ENCODE data around the gene ARHGAP32. TPM values are rescaled to one million over a fixed set of nuclear protein-coding genes. Genes with fewer than 3 reads are reported as not detected.
"Not testable (repeated sequence)": the region's sequence is repeated elsewhere in the genome, so short reads cannot be mapped to it uniquely, and the experiment has no call there.

The ARHGAP32 gene
- total RNA-seq, 1 experiment from 2014 or later = 7.9 TPM

DNA sequence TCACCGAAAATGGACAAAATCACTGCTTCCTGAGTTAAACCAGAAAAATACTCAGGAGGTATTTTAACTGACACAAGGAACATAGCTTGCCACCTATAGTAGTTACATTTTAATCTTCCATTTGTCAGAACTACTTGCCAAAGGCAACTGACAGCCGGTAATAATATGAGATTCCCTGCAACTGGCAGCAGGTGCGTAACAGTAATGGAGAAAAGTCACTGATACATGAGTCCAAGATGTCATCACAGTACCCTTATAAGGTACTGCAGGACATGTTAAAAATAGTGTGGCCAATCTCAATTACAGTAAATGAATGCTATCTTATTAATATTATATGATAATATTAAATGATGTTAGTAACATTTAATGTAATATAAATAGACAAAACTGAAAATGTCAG, 21.1 kb upstream of the ARHGAP32 start:
- H3K9me3 ChIP-seq (replicated peaks) = no peaks in the 10 kb centered on the region
- H3K4me3 ChIP-seq = no peak overlapping the region
- H3K4me1 ChIP-seq = no peaks in the 10 kb centered on the region
- no peak overlapping the region for H3K27ac ChIP-seq
- no peaks in the 10 kb centered on the region for H3K27me3 ChIP-seq
- no peaks in the 10 kb centered on the region for H3K36me3 ChIP-seq
- DNase-seq = no peak

DNA sequence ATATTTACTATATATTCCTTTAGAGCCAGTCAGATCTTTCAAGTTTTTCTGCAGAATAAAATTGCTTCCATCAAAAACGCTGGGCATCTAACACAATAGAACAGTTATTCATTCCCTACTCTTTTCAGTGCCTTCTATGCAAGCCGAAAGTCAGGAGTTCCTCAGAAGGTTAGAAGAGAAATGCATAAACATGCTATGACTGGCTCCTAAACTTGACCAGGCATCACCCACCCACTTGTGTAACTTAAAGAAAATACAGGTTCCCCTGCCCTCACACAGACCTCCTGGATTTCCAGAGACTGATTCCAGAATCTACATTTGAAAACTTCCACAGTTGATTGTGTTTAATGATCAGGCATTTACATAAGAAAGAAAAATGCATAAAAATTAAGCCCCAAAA, 19.3 kb upstream of the ARHGAP32 start:
- Histone ChIP-seq H3K27me3 (no peaks in the 10 kb centered on the region), H3K4me3 (no peak overlapping the region), H3K4me1 (no peaks in the 10 kb centered on the region), H3K27ac (no peak overlapping the region), H3K9me3 (replicated peaks) (no peaks in the 10 kb centered on the region), H3K36me3 (no peaks in the 10 kb centered on the region)
- no peak for DNase-seq

DNA sequence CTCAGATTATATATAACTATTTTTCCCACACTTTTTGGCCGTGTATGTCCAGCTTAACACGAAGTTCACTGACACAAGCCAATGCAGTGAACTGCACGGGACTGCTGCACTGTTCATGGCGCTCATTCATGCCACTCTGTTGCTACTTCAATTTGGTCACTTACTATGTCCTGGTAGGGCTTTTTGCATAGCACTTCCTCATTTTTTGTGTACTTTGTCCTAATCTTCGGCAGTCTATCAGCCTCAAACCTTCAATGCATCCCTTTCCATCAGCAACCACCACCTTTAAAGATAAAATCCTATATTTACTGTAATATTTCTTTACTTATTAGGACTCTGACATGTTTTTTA, 18.7 kb upstream of the ARHGAP32 start:
- Histone ChIP-seq H3K9me3 (replicated peaks) (no peaks in the 10 kb centered on the region), H3K36me3 (no peaks in the 10 kb centered on the region), H3K27me3 (no peaks in the 10 kb centered on the region), H3K4me3 (no peak overlapping the region), H3K4me1 (no peaks in the 10 kb centered on the region), H3K27ac (no peak overlapping the region)
- DNase-seq = no peak

DNA sequence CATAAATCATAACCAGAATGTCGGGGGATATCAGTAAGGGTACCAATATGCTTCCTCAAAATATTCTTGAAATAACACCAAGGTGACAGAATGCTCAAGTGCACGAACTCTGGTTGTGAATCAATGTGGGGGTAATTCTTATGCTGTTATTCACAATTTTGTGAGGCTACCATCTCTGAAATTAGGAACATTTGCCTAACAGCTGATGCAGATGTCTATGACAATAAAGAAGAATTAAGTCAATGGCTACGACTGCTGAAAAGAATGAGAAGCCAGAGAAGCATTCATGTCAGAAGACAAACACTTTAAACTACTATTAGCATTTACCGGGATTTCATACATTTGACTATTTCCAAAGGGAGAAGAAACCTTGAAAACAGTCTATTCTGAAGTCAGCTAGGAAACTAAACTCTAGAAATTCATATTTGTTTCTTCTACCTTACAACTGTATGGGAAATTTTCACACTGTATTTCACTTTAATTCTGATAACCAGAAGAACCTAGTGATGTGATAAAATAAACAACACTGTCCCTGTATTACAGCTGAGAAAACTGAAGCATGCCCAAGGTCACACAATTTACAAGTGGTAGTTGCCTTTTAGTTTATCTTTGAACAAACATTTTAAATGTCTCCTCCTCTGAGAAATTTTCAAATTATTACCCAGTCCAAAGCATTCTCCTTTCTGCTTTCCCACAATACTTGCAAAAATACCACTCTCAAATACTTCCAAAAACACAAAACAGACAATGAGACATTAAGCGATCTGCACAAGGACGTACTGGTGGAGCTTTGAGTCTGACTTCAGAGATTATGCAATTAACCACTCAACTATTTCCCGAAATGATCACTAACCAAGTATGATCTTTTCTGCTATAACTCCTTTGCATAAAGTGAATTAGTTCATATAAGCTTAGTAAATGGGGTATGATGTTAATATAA, 18.0 kb upstream of the ARHGAP32 start:
- no peaks in the 10 kb centered on the region for H3K9me3 ChIP-seq (replicated peaks)
- H3K27me3 ChIP-seq = no peaks in the 10 kb centered on the region
- no peaks in the 10 kb centered on the region for H3K36me3 ChIP-seq
- no peak overlapping the region for H3K4me3 ChIP-seq
- no peaks in the 10 kb centered on the region for H3K4me1 ChIP-seq
- DNase-seq = no peak
- H3K27ac ChIP-seq = no peak overlapping the region

DNA sequence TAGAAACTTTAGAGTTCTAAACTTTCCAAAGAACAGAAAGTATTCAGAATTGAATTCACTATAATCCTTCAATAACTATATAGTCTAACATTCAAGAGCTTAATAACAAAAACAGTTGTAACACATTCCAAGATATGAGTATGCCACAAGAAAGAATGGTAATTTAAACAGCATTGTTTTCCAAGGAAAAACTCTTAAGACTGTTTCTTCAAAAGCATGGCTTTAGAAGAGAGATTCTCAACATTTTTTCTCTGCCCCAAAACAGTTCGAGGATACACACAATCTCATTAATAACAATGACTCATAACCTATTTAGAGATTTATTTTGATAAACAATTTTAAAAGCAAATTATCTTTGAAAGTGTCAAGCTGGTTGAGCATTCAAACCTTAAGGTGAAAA, 16.7 kb upstream of the ARHGAP32 start:
- H3K4me3 ChIP-seq = no peak overlapping the region
- H3K27me3 ChIP-seq = no peaks in the 10 kb centered on the region
- no peaks in the 10 kb centered on the region for H3K9me3 ChIP-seq (replicated peaks)
- H3K27ac ChIP-seq = no peak overlapping the region
- no peaks in the 10 kb centered on the region for H3K36me3 ChIP-seq
- no peak for DNase-seq
- no peaks in the 10 kb centered on the region for H3K4me1 ChIP-seq

DNA sequence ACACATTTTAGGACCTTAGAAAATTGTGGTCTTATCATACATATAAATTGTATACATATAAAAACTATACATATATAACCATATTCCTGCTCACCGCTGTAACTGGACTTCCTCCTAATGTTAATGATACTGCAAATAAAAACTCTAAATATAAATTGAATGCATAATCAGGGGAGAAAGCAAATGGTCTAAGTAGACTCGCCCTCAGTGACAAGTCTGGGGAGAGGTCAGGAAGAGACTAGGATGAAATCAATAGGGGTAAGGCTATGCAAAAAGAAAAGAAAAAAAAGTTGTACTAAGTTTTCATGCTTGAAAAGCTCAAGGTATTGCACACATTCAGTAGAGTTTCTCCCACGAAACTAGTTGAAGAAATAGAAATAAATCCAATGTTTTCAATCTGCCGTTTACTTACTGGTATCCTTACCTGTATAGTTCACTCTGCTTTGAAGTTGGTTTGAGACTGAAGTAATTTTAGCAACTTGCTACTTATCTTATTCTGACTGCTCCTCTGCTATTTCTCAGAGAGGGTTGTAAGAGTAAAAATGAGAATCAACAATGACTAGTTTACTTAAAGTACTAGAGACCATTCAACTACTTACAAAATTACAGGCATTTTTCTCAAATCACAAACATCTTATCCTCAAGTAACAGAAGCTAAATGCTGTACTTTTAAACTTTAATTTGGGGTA, 12.2 kb upstream of the ARHGAP32 start:
- no peaks in the 10 kb centered on the region for H3K36me3 ChIP-seq
- no peak overlapping the region for H3K27ac ChIP-seq
- H3K4me3 ChIP-seq = no peak overlapping the region
- H3K27me3 ChIP-seq = no peaks in the 10 kb centered on the region
- no peaks in the 10 kb centered on the region for H3K4me1 ChIP-seq
- no peaks in the 10 kb centered on the region for H3K9me3 ChIP-seq (replicated peaks)
- no peak for DNase-seq

DNA sequence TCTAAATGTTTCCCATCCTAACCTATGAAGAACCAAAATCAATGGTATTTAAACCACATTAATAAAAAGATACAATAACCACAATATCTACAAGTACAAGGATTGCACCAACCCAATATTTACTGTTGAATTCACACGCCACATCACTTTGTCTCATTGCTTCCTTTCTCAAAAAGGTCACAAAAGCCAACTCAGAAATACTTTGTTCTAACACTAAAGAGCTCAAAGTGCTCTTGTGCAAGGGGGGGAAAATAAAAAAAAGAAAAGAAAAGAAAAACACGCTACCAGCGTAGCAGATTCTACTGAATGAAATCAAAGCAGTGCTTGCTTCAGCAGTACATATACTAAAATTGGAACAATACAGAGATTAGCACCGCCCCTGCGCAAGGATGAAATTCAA, 10.5 kb upstream of the ARHGAP32 start:
- no peak overlapping the region for H3K4me3 ChIP-seq
- H3K27ac ChIP-seq = no peak overlapping the region
- no peaks in the 10 kb centered on the region for H3K36me3 ChIP-seq
- no peak for DNase-seq
- no peaks in the 10 kb centered on the region for H3K4me1 ChIP-seq
- H3K27me3 ChIP-seq = no peaks in the 10 kb centered on the region
- no peaks in the 10 kb centered on the region for H3K9me3 ChIP-seq (replicated peaks)

DNA sequence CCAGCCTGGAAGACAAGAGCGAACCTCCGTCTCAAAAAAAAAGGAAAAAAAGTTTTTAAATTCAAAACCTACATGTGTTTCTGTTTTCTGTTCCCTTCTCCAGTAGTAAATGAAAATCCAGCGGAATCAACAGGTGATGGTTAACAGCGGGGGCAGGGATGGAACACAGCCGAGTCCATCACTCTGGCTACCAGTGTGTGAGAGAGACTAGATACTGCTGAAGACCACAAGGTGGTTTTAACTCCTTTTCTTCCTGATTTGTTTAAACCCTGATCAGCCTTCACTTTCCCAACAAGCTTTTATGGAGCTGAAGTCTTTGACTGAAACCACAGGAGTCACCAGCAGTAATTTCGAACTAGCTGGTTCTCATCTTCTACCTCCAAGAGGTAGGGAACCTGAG, 3.6 kb upstream of the ARHGAP32 start:
- H3K36me3 ChIP-seq = no peaks in the 10 kb centered on the region
- H3K27ac ChIP-seq = no peak overlapping the region
- DNase-seq = no peak
- H3K4me1 ChIP-seq = no peaks in the 10 kb centered on the region
- H3K27me3 ChIP-seq = no peaks in the 10 kb centered on the region
- H3K4me3 ChIP-seq = no peak overlapping the region
- H3K9me3 ChIP-seq (replicated peaks) = no peaks in the 10 kb centered on the region

DNA sequence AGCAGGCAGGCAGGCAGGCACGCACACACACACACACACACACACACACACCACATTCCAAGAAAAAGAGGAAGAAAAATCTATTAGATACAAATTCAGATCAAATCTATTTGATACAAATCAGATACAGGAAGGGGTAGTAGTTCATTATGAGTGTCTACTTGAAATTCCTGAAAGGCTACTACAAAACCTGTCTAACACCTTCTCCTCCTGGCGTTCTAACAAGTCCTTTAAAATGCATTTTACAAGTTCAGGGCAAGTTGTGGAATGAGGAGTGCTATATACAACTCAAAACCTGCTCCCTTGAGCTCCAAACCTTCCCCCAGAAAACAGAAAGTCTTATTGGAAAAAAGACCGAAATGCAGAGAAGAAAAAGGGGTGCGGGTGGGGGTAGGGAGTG, 476 bp downstream of the ARHGAP32 start:
- H3K4me3 ChIP-seq = no peak overlapping the region
- H3K27me3 ChIP-seq = no peaks in the 10 kb centered on the region
- no peaks in the 10 kb centered on the region for H3K36me3 ChIP-seq
- H3K27ac ChIP-seq = no peak overlapping the region
- DNase-seq = no peak
- no peaks in the 10 kb centered on the region for H3K9me3 ChIP-seq (replicated peaks)
- no peaks in the 10 kb centered on the region for H3K4me1 ChIP-seq

DNA sequence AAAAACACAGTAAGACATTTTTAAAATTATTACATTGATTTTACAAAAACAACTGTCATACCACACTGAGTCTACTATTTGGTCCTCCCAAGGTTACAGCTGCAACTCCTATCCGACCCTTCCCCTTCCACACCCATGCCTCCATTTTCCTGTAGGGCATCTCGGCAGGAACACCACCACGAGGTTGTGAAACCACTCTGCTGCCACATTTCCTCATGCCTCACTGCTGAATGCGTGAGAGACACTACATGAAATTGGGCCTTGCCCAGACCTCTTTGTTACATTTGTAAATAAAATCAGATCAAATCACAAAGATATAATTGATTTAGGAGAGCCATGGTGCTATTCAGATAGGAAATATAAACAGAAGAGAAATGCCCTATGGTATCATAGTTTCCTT, 2.0 kb downstream of the ARHGAP32 start:
- Histone ChIP-seq H3K9me3 (replicated peaks) (no peaks in the 10 kb centered on the region), H3K27me3 (no peaks in the 10 kb centered on the region), H3K27ac (no peak overlapping the region), H3K36me3 (no peaks in the 10 kb centered on the region), H3K4me1 (no peaks in the 10 kb centered on the region), H3K4me3 (no peak overlapping the region)
- DNase-seq = no peak

DNA sequence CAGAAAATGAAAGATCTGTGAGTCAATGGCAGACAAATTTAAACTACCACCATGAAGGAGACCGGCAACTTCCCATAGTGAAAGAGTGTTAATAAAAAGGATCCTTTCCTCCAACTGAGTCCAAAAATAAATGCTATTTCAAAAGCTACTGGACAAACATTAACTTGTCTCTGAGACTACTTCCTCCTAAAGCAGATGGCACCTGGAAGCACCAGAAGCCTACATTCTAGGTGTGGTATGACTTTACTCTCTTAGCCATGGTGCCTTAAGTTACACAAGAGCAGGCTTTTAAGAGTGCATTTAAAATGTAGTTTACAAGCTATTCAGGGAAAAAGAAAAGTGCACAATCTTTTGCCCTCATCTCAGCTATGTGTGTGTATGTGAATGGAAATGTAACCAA, 2.5 kb downstream of the ARHGAP32 start:
- H3K27ac ChIP-seq = no peak overlapping the region
- no peak for DNase-seq
- no peaks in the 10 kb centered on the region for H3K36me3 ChIP-seq
- no peaks in the 10 kb centered on the region for H3K27me3 ChIP-seq
- H3K4me3 ChIP-seq = no peak overlapping the region
- H3K4me1 ChIP-seq = no peaks in the 10 kb centered on the region
- no peaks in the 10 kb centered on the region for H3K9me3 ChIP-seq (replicated peaks)

DNA sequence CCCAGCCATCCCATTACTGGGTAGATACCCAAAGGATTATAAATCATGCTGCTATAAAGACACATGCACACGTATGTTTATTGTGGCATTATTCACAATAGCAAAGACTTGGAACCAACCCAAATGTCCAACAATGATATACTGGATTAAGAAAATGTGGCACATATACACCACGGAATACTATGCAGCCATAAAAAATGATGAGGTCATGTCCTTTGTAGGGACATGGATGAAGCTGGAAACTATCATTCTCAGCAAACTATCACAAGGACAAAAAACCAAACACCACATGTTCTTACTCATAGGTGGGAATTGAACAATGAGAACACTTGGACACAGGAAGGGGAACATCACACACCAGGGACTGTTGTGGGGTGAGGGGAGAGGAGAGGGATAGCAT, 7.0 kb downstream of the ARHGAP32 start:
- not testable (repeated sequence) for DNase-seq; H3K27me3 ChIP-seq; H3K9me3 ChIP-seq (replicated peaks); H3K36me3 ChIP-seq; H3K4me3 ChIP-seq; H3K4me1 ChIP-seq; H3K27ac ChIP-seq

DNA sequence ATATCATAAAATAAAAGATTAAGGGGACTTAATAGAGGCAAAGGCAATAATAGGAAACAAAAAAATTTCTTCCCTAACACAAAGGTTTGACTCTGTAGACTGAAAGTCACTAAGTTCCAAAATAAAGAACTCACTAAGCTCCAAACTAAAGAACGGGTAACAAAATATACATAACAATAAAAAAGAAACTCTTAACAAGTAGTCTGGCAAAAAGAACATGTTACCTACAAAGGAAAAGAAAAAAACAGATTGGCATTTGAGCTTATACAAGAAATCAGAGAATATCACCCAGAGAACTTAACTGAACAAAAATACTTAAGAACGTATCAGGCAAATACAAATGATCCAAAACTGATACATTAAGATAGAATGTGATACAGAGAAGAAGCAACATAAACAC, 7.5 kb downstream of the ARHGAP32 start:
- Histone ChIP-seq H3K4me1 (no peaks in the 10 kb centered on the region), H3K36me3 (no peaks in the 10 kb centered on the region), H3K4me3 (no peak overlapping the region), H3K27ac (no peak overlapping the region), H3K27me3 (no peaks in the 10 kb centered on the region), H3K9me3 (replicated peaks) (no peaks in the 10 kb centered on the region)
- no peak for DNase-seq

DNA sequence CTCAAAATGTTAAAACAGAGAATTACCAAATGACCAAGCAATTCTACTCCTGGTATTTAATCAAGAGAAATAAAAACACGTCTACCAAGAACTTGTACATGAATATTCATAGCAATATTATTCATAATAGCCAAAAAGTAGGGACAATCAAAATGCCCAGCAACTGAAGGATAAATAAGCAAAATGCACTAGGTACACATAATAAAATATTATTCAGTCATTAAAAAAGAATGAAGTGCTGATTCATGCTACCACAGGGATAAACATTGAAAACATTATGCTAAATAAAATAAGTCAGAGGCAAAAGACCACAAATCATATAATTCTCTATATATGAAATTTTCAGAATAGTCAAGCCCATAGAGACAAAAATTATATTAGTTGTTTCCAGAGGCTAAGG, 24.8 kb downstream of the ARHGAP32 start:
- no peak for DNase-seq
- H3K4me1 ChIP-seq = no peaks in the 10 kb centered on the region
- no peak overlapping the region for H3K27ac ChIP-seq
- H3K9me3 ChIP-seq (replicated peaks) = no peaks in the 10 kb centered on the region
- no peaks in the 10 kb centered on the region for H3K36me3 ChIP-seq
- no peaks in the 10 kb centered on the region for H3K27me3 ChIP-seq
- H3K4me3 ChIP-seq = no peak overlapping the region

DNA sequence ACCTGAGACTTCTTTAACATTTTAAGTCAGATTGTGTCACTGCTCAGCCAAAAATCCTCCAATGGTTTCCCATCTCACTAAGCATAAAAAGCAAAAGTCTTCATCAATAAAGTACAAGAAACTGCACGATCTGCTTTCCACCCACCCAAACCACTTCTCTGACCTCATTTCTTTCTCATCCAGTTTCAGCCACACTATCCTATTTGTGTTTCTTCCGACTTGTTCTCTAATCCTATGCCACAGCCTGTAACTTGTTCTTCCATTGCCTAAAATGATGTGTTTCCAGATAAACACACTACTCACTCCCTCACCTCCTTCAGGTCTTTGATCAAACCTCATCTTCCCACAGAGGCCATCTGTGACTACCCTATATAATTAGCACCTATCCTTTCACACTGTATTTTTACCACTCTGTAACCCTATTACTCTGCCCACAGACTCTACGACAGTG, 28.4 kb downstream of the ARHGAP32 start:
- Histone ChIP-seq H3K4me1 (no peaks in the 10 kb centered on the region), H3K27ac (no peak overlapping the region), H3K36me3 (no peaks in the 10 kb centered on the region), H3K4me3 (no peak overlapping the region), H3K27me3 (no peaks in the 10 kb centered on the region), H3K9me3 (replicated peaks) (no peaks in the 10 kb centered on the region)
- DNase-seq = no peak

DNA sequence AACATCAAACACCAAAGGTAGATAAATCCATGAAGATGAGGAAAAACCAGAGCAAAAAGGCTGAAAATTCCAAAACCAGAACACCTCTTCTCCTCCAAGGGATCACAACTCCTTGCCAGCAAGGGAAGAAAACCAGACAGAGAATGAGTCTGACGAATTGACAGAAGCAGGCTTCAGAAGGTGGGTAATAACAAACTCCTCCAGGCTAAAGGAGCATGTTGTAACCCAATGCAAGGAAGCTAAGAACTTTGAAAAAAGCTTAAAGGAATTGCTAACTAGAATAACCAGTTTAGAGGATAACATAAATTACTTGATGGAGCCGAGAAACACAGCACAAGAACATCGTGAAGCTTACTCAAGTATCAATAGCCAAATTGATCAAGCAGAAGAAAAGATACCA, 35.0 kb downstream of the ARHGAP32 start:
- not testable (repeated sequence) for H3K4me1 ChIP-seq; H3K4me3 ChIP-seq; H3K27me3 ChIP-seq; H3K27ac ChIP-seq; DNase-seq; H3K36me3 ChIP-seq; H3K9me3 ChIP-seq (replicated peaks)

Data from SJCRH30 (cell line).